AG04449 (cell line): Measurements from ENCODE around the gene LEMD1.
A peak's percentile ranks its signal among the peaks of the same experiment; 100 is the strongest.
"Not testable (repeated sequence)": the region's sequence is repeated elsewhere in the genome, so short reads cannot be mapped to it uniquely, and the experiment has no call there.

ENCODE experiments used
- CTCF ChIA-PET: fragments of 350-600 bp; formaldehyde crosslinking; extraction: SDS; loops from one replicate; lab custom pipeline; 2021; ENCODE audit warnings: antibody characterized with exemption; lab: Yijun Ruan, JAX
- POLR2A ChIA-PET: fragments of 400-600, 350-600 bp; formaldehyde crosslinking; extraction: SDS; loops from one replicate; lab custom pipeline; 2020; ENCODE audit warnings: antibody characterized with exemption, inconsistent platforms; lab: Yijun Ruan, JAX
- DNase-seq: peaks from one replicate; pipeline ENCODE4 v3.0.0-alpha.2; 2010; ENCODE audit warnings: low read depth, low spot score
- H3K4me3 ChIP-seq: 2 replicates; pipeline ENCODE4 v1.5.1; 2011; ENCODE audit warnings: low read depth, mild to moderate bottlenecking, control low read depth, low read length
- CTCF ChIP-seq: IDR thresholded peaks from one replicate; pipeline ENCODE4 v1.5.1; 2011; ENCODE audit warnings: mild to moderate bottlenecking, moderate library complexity, low read length, control low read depth, inconsistent platforms; ENCODE audit not compliant: insufficient read depth; ENCODE audit errors: missing control alignments

The LEMD1 gene

GRCh38 chr1:205396967-205397616 lies 24.8 kb downstream of the LEMD1 start:
- peak; percentile 35 for TF ChIP-seq CTCF
- no peak overlapping the region for H3K4me3 ChIP-seq
- CTCF ChIA-PET, result interaction anchor here (0.8 to 6.1 kb wide), 28 partner anchors 11 to 262 kb away, joined by 3 to 151 read pairs (median 5); partner anchors contain the start of gene KLHDC8A
- no peak for DNase-seq
- POLR2A ChIA-PET, result no interaction called here

- POLR2A ChIA-PET, result no interaction called here
- H3K4me3 ChIP-seq, result no peak overlapping the region
- DNase-seq, result no peak
- CTCF ChIA-PET, result interaction anchor here (0.7 to 6.1 kb wide), 12 partner anchors 11 to 142 kb away, joined by 3 to 151 read pairs (median 8); no protein-coding TSS in a partner anchor
- no peak for TF ChIP-seq CTCF
Measured at GRCh38 chr1:205395616-205396015, 26.2 kb downstream of the LEMD1 start.

GRCh38 chr1:205392650-205393049 lies 29.2 kb downstream of the LEMD1 start:
- no peak for DNase-seq
- POLR2A ChIA-PET, result no interaction called here
- H3K4me3 ChIP-seq, result no peak overlapping the region
- CTCF ChIA-PET, result interaction anchor here (1.0 to 3.3 kb wide), 4 partner anchors 38 to 119 kb away, joined by 3 to 17 read pairs (median 4); no protein-coding TSS in a partner anchor
- TF ChIP-seq CTCF, result no peak

GRCh38 chr1:205391386-205391785 lies 30.5 kb downstream of the LEMD1 start:
- no peak overlapping the region for H3K4me3 ChIP-seq
- DNase-seq, result no peak
- CTCF ChIA-PET, result interaction anchor here (1.2 to 6.6 kb wide), 3 partner anchors 37 to 135 kb away, joined by 3 to 39 read pairs (median 17); no protein-coding TSS in a partner anchor
- POLR2A ChIA-PET, result no interaction called here
- TF ChIP-seq CTCF, result no peak

GRCh38 chr1:205387845-205388244 lies 34.0 kb downstream of the LEMD1 start:
- ChIA-PET POLR2A (no interaction called here), CTCF (interaction anchor here (0.7 to 8.3 kb wide), 9 partner anchors 9 to 137 kb away, joined by 3 to 61 read pairs (median 4); no protein-coding TSS in a partner anchor)
- H3K4me3 ChIP-seq, result no peak overlapping the region

GRCh38 chr1:205382990-205383389 lies 38.9 kb downstream of the LEMD1 start:
- H3K4me3 ChIP-seq, POLR2A ChIA-PET, DNase-seq: not testable (repeated sequence)
- CTCF ChIA-PET, result interaction anchor here (0.8 to 8.3 kb wide), 3 partner anchors 14 to 102 kb away, joined by 3 to 61 read pairs (median 6); no protein-coding TSS in a partner anchor

More at GRCh38 chr1:205387845-205388244, 34.0 kb downstream of the LEMD1 start:
- no peak for TF ChIP-seq CTCF
- DNase-seq, result no peak
